Endometrium (tissue), 2 donors: Measurements from ENCODE around the gene BHLHE23.

Experiments used
- FAIRE-seq: peaks from 2 replicates; lab custom pipeline; 2012; peaks lifted over from hg19 to GRCh38; lab: Jason Lieb, UNC
- donor health status: control.
- donor health status: control.

The BHLHE23 gene

GRCh38 chr20:63025534-63026331 lies 19.0 kb upstream of the BHLHE23 start:
- no peak for FAIRE-seq

DNA sequence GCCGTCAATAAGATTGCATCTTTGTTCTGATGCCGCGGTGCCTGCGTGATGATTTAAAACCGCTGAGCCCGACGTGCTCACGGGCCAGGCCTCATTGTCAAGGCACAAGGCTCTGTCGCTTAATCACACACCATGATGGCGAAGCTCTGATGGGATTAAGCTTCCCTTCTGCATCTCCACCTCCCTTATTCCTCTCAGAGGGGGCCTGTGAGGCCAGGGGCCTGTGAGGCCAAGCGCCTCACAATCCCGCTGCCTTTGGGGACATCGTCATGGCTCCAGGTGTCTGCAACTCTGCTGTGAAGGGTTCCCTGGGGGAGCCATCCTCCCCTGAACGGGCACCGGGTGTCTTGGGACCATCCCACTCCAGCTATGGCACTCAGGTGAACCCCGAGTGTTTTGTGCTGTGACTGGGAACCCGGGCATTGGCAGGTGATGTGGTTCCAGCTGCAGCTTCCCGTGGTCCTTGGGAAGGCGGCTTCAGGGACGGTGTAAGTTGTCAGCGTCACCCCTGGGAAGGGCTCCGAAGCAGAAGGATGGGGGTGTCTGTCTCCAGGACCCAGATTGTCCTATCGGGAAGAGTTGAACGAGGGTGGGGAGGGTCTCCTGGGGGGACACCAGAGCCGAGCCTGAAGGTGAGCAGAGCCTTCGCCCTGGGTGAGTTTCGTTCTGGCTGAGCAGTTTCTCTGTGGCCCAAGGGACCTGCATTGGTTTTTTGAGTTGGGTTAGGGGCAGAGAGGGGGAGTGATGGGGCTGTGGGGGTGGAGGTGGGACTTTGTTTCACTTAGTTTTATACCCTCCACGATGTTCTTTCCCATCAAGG lies 18.0 kb upstream of the BHLHE23 start:
- no peak for FAIRE-seq

DNA sequence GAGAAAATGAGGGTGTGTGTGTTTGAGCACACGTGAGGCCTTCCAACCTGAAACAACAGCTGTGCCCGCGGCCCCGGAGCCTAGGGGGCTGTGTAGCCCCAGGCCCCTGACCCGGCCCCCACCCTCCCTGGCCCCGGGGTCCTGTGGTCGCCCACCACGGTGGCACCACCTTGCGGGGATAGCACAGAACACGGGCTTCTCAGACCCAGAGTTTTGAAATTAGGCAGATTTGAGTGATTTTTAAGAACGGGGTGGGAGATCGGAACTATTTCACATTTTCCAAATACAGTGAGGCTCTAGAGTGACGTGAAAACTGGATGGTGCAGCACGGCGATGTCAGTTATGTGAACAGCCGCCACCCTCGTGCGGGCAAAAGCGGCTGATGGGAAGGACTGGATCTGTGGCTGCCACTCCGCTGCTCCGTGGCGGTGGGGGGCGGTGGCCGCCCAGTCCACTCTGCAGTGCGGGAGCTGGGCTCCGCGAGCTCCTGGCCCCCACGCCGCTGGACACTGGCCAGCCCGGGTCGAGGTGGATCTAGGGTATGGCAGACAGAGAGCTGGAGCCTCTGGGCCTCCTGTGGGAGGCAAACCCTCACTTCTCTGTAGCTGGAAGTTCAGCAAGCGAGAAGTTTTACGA lies 17.3 kb upstream of the BHLHE23 start:
- FAIRE-seq = no peak

DNA sequence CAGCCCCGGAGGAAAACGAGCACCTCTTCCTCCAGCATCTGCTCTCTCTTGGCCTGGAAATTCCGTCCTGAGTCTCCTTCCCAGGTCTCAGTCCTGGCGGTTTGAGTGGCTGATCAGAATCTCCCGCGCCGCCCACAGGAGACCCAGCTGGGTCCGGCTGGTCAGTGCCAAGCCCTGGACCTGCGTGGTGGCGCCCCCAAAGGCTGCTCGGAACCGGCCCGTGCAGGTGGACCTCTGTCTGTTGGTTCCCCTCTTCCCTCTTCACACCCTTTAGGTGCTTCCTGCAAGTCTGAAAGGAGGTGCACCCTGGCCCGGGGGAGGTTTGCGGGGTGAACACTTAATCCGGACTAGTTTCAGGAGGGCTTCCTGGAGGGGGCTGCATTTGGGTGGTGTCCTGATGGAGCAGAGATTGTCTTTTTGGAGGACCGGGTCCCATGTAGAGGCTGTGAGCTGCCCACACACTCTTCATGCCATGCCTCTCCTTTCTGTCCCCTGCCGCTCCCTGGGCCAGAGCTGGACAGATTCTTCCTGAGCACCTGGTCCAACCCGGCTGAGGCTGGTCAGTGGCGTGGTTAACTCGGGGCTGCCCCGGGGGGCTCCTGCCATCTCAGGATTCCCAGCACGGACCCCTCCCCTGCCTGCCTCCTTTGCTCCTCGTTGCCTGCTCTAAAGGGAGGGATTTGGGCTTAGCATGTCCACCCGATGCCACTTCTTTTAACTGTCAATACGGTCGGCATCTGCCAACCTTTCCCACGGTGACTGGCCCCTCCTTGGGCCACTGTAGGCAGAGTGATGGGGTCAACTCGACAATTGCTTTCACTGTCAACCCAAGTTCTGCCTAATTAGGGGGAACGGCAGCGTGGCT lies 16.5 kb upstream of the BHLHE23 start:
- FAIRE-seq = no peak

DNA sequence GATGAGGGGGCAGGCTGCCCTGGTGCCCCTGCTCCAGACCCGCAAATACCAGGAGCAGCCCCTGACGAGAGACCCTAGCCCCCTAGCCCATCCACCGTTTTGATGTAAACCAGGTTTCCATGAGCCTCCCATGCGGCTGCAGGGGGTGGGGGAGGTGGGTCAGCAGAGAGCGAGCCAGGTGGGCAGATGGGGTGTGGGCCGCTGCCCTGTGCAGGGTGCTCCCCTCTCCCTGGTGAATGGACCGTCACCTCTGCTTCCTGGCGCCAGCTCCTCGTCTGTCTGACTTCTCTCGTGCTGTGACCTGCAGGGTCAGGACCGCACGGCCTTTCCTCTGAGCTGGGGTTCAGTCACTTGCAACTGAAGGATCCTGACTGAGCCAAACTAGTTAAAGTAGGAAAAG lies 15.7 kb upstream of the BHLHE23 start:
- FAIRE-seq = no peak

- FAIRE-seq = no peak
Measured at GRCh38 chr20:63021356-63022321, 14.9 kb upstream of the BHLHE23 start.

- no peak for FAIRE-seq
Measured at GRCh38 chr20:63020681-63021080, 13.9 kb upstream of the BHLHE23 start.

DNA sequence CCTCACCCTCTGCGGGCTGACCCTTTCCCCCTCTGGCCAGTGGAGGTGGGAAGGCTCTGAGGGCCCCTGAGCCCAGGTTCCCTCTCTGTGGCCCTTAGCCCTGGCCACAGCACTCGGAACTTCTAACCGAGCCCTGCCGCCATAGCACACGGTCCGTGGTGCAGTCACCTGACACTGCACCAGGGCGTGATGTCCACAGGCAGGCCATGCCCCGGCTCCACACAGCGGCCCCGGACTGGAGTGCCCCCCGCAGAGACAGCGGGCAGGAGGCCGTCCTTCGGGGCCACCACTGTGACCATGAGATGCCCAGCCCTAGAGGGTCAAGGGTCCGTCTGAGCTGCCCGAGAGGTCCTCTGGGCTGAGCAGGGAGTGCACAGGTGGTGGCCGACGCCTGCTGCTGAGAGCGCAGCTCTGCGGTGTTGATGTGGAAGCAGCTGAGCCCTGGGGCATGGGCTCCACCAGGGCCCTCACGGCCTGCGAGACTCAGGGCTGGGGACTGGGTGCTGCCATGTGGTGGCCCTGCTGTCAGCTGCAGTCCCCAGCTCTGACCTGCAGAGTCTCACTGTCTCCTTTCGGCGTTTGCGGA lies 11.2 kb upstream of the BHLHE23 start:
- FAIRE-seq = no peak

- no peak for FAIRE-seq
Measured at GRCh38 chr20:63017076-63017825, 10.5 kb upstream of the BHLHE23 start.

DNA sequence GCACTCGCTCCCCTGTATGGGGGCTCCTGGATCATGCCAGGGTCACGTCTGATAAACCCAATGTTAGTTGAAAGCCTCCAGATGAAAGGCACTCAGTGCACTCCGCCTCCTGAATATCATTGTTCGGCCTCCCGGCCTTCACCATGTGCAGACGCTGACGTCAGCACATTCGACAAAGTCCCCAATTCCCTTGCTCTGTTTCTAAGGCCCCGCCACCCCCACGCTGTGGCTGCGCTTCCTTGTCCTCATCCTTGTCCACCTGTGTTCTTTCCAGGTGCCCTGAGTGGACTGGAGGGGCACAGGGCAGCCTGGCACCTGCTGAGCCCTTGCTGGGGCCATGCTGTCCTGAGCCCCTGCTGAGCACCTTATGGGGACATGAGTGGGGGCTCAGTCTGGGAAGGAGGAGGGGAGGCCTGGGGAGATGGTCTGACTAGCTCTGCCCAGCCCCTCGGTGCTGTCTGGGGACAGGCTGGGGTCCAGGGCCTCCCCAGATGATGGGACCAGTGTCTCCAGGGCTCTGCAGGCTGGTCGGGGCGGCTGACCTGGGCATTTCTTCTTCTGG lies 9.8 kb upstream of the BHLHE23 start:
- FAIRE-seq = no peak

DNA sequence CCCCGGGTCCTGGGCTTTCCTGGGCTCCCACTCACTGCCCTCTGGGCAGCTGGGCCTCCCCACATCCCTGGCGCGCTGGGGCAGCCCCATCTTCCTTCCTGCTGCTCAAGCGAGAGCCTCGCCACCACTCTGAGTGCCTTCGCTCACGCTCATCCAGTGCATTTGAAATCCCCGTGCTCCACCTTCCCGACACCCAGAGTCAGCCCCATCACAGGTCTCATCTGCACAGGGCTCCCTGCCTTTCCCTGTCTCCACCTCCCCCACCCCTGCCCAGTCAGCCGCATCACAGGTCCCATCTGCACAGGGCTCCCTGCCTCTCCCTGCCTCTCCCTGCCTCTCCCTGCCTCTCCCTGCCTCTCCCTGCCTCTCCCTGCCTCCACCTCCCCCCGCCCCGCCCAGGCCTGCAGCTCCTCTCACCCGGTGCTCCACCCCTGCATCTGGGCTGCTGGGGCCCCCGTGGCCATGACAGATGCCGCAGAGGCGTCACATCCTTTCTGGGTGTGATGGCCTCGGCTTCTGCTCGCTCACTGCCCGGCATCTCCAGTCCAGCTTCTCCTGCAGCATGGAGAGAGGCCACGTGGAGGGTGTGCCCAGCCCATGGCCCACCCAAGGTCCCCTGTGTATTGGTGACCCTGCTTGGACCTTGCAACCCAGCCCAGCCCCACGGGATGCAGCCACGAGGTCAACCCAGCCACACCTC lies 9.0 kb upstream of the BHLHE23 start:
- FAIRE-seq = no peak

GRCh38 chr20:63015147-63015661 lies 8.4 kb upstream of the BHLHE23 start:
- no peak for FAIRE-seq

DNA sequence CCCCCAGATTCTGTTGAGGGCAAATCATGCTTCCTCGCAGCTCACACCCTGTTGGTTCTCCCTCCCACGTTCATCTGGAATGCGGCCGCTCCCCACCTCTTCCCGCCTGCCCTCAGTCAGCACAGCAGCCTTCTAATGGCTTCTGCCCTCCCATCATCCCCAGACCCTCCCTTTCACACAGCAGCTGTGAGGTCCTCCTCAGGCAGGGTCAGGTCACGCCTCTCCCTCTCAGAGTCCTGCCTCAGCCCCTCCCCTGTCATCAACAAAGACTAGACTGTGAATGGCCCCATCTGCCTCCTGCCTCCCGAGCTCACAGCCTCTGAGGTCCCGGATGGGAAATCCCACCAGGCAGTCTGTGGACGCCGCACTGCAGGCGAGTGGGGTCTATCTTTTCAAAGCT lies 7.9 kb upstream of the BHLHE23 start:
- FAIRE-seq = no peak

DNA sequence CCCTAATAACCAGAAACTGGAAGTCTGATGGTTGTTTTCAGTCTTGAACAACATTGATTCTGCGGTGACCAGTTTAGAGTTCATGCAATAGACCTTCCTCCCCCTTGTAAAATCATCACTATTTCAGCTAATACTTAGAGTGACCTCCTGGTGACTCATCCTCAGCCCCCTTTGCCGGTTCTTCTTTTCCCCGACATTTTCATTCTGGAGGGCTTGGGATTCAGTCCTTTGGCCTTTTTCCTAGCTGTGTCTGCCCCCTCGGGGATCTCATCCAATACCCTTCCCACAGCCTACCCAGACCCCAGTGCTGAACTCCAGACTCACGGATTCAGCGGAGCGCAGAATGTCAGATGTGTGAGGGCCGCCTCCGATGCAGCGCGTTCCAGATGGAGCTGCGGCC lies 7.5 kb upstream of the BHLHE23 start:
- no peak for FAIRE-seq

DNA sequence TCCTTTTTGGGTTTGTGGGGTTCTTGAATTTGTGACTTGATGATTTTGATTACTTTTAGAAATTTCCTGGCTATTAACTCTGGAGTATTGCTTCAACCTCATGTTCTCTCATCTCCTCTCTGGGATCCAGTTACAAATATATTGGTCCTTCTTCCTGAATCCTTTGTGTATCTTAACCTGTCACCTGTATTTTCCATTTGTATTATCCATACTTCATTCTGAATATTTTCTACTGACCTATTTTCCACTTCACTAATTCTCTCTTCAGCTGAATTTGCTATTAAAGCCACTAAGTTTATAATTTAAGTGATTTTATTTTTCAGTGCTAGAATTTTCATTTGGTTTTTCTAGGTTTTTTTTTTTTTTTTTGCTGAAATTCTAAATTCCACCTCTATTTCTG lies 6.4 kb upstream of the BHLHE23 start:
- FAIRE-seq = no peak

GRCh38 chr20:63011798-63012197 lies 5.0 kb upstream of the BHLHE23 start:
- no peak for FAIRE-seq

DNA sequence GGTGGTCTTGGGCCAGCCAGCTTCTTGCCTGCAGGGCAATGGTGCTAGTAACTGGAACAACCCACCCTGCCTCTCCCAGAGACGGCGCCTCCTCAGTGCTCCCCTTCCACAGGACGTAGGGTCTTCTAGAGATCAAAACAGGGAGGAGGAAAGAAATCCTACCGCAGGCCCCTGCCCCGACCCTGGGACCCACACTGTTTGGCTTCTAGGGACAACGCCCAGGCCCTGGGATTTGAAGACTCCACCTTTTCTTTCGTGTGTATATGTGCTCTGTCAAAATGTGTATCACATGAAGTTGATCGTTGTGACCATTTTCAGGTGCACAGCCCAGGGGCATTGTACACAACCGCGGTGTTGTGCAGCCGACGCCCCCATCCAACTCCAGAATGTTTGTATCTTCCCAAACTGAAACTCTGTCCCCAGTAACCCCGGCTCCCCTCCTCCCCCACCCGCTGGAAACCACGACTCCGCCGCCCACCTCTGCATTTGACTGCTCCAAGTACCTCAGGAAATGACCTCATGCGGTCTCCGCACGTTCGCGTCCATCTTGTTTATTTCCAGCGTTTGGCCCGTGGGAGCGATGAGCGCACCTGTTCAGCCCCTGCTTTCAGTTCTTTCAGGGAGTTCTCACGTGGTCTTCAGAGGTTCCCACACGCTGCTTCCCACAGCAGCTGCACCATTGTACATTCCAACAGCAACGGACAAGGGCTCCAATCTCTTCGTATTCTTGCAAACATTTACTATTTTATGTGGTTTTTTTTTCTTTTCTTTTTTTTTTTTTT lies 3.4 kb upstream of the BHLHE23 start:
- FAIRE-seq = no peak
